ENCODE results near the gene EDA.

DNA sequence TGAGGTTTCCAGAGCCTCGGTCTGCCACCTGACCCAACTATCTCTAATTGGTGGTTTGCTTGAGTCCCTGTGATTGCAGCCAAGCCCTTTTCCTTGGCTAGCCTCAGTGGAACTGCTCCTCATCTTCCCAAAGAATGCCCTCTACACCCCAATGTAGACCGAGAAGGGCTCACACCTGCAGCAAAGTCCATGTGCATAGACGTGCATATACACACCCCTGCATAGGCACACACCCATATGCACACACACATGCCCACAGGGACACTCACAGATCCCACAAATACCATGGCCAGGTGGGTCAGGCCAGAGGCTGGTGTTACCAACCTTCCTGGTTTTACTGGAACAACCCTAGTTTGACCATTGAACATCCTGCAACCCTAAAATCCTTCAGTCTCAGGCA lies 433.5 kb downstream of the EDA start:
- no peak for TF ChIP-seq GTF3A (CRISPR knock-in tag; conservative IDR thresholded peaks at IDR 0.05)
- no peak for TF ChIP-seq POLR2G (IDR thresholded peaks at IDR 0.05; ENCODE audit: low read depth, low read length)
- TF ChIP-seq TP53 (CRISPR knock-in tag; conservative IDR thresholded peaks at IDR 0.05) = no peak
